Psoas muscle (tissue), 8 donors: ENCODE results near the gene IQSEC3. TPM values are rescaled to one million over a fixed set of nuclear protein-coding genes. Genes with fewer than 3 reads are reported as not detected.

Experiments
- ATAC-seq, 4 donors: fragments of 200-7000 bp; cut with Tn5 transposase; one replicate each; pipeline ENCODE4 v1.9.1; 2020; ENCODE audit warnings: moderate library complexity in 3 of 4, mild to moderate bottlenecking in 2 of 4
- DNase-seq, 2 donors: peaks; one replicate each; pipeline ENCODE4 v3.0.0-alpha.2; 2020
- H3K27ac ChIP-seq: fragments of 200-600 bp; one replicate; pipeline ENCODE4 v1.8.0; 2022
- H3K27me3 ChIP-seq, 3 donors: fragments of 200-600 bp in 1 of 3; one replicate each; pipeline versions ENCODE4 v1.6.1 to v1.8.0; 2013 to 2022; ENCODE audit warnings: low read length in 2 of 3, mild to moderate bottlenecking in 2 of 3, moderate library complexity in 1 of 3; ENCODE audit not compliant: insufficient read depth in 3 of 3
- H3K36me3 ChIP-seq, 2 donors: fragments of 200-600 bp in 1 of 2; one replicate each; pipeline versions ENCODE4 v1.6.1 to v1.8.0; 2013 to 2022; ENCODE audit warnings: low read depth in 1 of 2, mild to moderate bottlenecking in 1 of 2, moderate library complexity in 1 of 2; ENCODE audit not compliant: insufficient read depth in 1 of 2
- H3K4me1 ChIP-seq: fragments of 200-600 bp; one replicate; pipeline ENCODE4 v1.8.0; 2022
- H3K4me3 ChIP-seq: fragments of 200-600 bp; one replicate; pipeline ENCODE4 v1.8.0; 2022; ENCODE audit warnings: mild to moderate bottlenecking
- H3K9me3 ChIP-seq: fragments of 200-600 bp; one replicate; pipeline ENCODE4 v1.8.0; 2022
- CTCF ChIP-seq: fragments of 200-600 bp; IDR thresholded peaks from one replicate; pipeline ENCODE4 v1.8.0; 2022; ENCODE audit warnings: antibody characterized with exemption
- WGBS, 3 donors: extraction: QIAGEN DNeasy Blood & Tissue Kit; methylation state at CpG; one replicate each; pipeline versions ENCODE4 v1.1.6 to v1.1.7; 2013; 5-methylcytosine and 5-hydroxymethylcytosine counted together
- intact Hi-C, 2 donors: fragments of 100-400 bp; cut with DNase I; formaldehyde crosslinking; loops; one replicate each; pipeline versions ENCODE4 v1.11.0 to v1.14.2; 2022
- polyA plus RNA-seq, 3 donors: library from polyadenylated mRNA; stranded (reverse); fragments of 200-250 nt; gene quantifications; one replicate each; pipeline ENCODE4 v1.2.3, GENCODE V29; 2013
- total RNA-seq, 4 donors: library from RNA; stranded (reverse); fragmentation: NEBNext Ultra II Directional in 2 of 4; extraction: Animal tissue kit (Norgen Biotek cat#: 25700) in 2 of 4; gene quantifications; one replicate each; pipeline versions ENCODE4 v1.2.1 to v1.2.4, GENCODE V29; 2021 to 2023
- donor health status: healthy with polysubstance abuse.
- donor health status: DM: no; HTN: no; CAD: no; lungs with moderate emphysema.
- donor health status: Bipolar disorder and iron deficiency.
- donor health status: healthy.
- donor health status: DM: yes; HTN: yes; CAD: no.
- donor health status: DM: no; HTN: no; CAD: no.
- donor health status: DM: no; HTN: no; CAD: no.
- donor health status: DM: yes; HTN: yes; CAD: no.

Gene IQSEC3
- total and polyA plus RNA-seq, 7 donors: 0.23 to 1.8 (median 0.58) TPM

- peaks cover 0 to 24% (median 5%) of the 10 kb centered on the region in 3 donors for H3K27me3 ChIP-seq
- H3K9me3 ChIP-seq: no peaks in the 10 kb centered on the region
- H3K36me3 ChIP-seq: no peaks in the 10 kb centered on the region
- no peak overlapping the region for H3K27ac ChIP-seq
- 47 to 57% (median 50%) methylated on average over 6 of the region's 6 CpGs for WGBS, 3 donors
- ATAC-seq (no peak), DNase-seq (no peak)
- H3K4me1 ChIP-seq: peaks cover 8% of the 10 kb centered on the region
- no peak overlapping the region for H3K4me3 ChIP-seq
- no peak for TF ChIP-seq CTCF
- intact Hi-C loops: no loop called here
These were observed 107.6 kb downstream of the IQSEC3 start for GRCh38 chr12:174124-174523.

GRCh38 chr12:174596-174995, 108.0 kb downstream of the IQSEC3 start:
- peaks cover 0 to 24% (median 5%) of the 10 kb centered on the region in 3 donors for H3K27me3 ChIP-seq
- TF ChIP-seq CTCF: no peak
- H3K4me1 ChIP-seq: peaks cover 9% of the 10 kb centered on the region
- H3K4me3 ChIP-seq: no peak overlapping the region
- H3K9me3 ChIP-seq: no peaks in the 10 kb centered on the region
- WGBS, 3 donors: 28 to 36% (median 34%) methylated on average over 15 to 23 of the region's 23 CpGs
- no peaks in the 10 kb centered on the region for H3K36me3 ChIP-seq
- intact Hi-C loops: no loop called here
- ATAC-seq: no peak
- H3K27ac ChIP-seq: no peak overlapping the region
- no peak for DNase-seq

- no peak for DNase-seq
- WGBS, 3 donors: 25 to 27% (median 25%) methylated on average over 10 of the region's 10 CpGs
These were observed 108.7 kb downstream of the IQSEC3 start for GRCh38 chr12:175250-175649.

GRCh38 chr12:175759-176158, 109.2 kb downstream of the IQSEC3 start:
- WGBS, 3 donors: 61 to 84% (median 73%) methylated on average over 16 of the region's 16 CpGs
- no peak overlapping the region for H3K4me3 ChIP-seq
- intact Hi-C loops: no loop called here
- ATAC-seq: no peak
- peaks cover 9% of the 10 kb centered on the region for H3K4me1 ChIP-seq
- peak overlapping the region; percentile 46 for H3K27ac ChIP-seq
- no peaks in the 10 kb centered on the region for H3K36me3 ChIP-seq
- peaks cover 0 to 24% (median 5%) of the 10 kb centered on the region in 3 donors for H3K27me3 ChIP-seq
- no peak for TF ChIP-seq CTCF
- H3K9me3 ChIP-seq: no peaks in the 10 kb centered on the region
- DNase-seq: no peak

More at GRCh38 chr12:175250-175649, 108.7 kb downstream of the IQSEC3 start:
- peaks cover 0 to 24% (median 5%) of the 10 kb centered on the region in 3 donors for H3K27me3 ChIP-seq
- H3K4me3 ChIP-seq: no peak overlapping the region
- no peaks in the 10 kb centered on the region for H3K36me3 ChIP-seq
- intact Hi-C loops: no loop called here
- H3K4me1 ChIP-seq: peaks cover 9% of the 10 kb centered on the region
- no peak for TF ChIP-seq CTCF
- ATAC-seq: no peak
- H3K27ac ChIP-seq: no peak overlapping the region
- no peaks in the 10 kb centered on the region for H3K9me3 ChIP-seq
